ENCODE results near the gene IGIP. TPM values are rescaled to one million over a fixed set of nuclear protein-coding genes. Genes with fewer than 3 reads are reported as not detected.

Gene IGIP
- total RNA-seq, 2 experiments from 2014 or later: 1.3 to 1.5 TPM

DNA sequence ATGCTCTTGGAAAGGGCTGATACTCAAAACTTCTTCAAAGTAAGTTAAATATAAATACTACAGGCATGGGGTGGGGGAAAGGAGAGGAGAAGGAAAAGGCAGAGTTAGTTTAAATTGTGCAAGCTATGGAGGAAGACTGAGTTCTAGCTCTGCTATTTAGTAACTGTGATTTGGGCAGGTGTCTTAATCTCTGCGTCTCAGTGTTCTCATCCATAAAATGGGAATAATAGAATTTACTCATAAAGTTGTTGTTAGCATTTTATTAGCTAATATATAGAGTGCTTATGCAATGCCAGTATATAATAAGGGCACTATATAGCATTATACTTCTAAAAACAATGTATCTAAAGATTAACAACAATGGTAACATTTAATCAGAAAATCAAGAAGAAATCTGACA is 24.6 kb upstream of the IGIP start:
- ATAC-seq (no peak), DNase-seq (no peak)
- Mint-ChIP-seq H3K4me3 (no peak overlapping the region), H3K4me1 (ENCODE audit: low read depth) (peaks cover 2% of the 10 kb centered on the region), H3K36me3 (ENCODE audit: low read depth) (no peaks in the 10 kb centered on the region), H3K27ac (no peak overlapping the region), H3K9me3 (no peaks in the 10 kb centered on the region), H3K27me3 (peaks cover 9% of the 10 kb centered on the region)
- TF ChIP-seq, protein P1, sequence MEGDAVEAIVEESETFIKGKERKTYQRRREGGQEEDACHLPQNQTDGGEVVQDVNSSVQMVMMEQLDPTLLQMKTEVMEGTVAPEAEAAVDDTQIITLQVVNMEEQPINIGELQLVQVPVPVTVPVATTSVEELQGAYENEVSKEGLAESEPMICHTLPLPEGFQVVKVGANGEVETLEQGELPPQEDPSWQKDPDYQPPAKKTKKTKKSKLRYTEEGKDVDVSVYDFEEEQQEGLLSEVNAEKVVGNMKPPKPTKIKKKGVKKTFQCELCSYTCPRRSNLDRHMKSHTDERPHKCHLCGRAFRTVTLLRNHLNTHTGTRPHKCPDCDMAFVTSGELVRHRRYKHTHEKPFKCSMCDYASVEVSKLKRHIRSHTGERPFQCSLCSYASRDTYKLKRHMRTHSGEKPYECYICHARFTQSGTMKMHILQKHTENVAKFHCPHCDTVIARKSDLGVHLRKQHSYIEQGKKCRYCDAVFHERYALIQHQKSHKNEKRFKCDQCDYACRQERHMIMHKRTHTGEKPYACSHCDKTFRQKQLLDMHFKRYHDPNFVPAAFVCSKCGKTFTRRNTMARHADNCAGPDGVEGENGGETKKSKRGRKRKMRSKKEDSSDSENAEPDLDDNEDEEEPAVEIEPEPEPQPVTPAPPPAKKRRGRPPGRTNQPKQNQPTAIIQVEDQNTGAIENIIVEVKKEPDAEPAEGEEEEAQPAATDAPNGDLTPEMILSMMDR (IDR thresholded peaks at IDR 0.05): no peak
- ChIA-PET CTCF (no interaction called here), POLR2A (no interaction called here)
- intact Hi-C loops (cut with micrococcal nuclease): no loop called here

DNA sequence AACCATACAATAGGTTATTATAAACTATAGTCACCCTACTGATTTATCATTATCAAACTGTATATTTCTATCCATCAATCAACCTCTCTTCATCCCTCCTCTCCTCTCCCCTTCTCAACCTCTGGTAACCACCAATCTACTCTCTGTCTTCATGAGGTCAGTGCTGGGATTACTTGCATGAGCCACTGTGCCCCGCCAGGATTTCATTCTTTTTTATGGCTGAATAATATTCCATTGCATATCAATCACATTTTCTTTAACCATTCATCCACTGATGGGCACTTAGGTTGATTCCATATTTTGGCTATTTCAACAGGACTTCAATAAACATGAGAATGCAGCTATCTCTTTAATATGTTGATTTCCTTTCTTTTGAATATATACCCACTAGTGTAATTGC is 22.6 kb upstream of the IGIP start:
- ChIA-PET CTCF (interaction anchor here (1.1 to 1.4 kb wide), 2 partner anchors 30 to 41 kb away, joined by 3 to 5 read pairs; no protein-coding TSS in a partner anchor), POLR2A (no interaction called here)
- Mint-ChIP-seq H3K9me3 (no peaks in the 10 kb centered on the region), H3K36me3 (ENCODE audit: low read depth) (no peaks in the 10 kb centered on the region), H3K27ac (no peak overlapping the region), H3K4me1 (ENCODE audit: low read depth) (peaks cover 13% of the 10 kb centered on the region), H3K27me3 (peaks cover 9% of the 10 kb centered on the region), H3K4me3 (no peak overlapping the region)
- TF ChIP-seq, protein P1 (IDR thresholded peaks at IDR 0.05): no peak
- DNase-seq: no peak
- ATAC-seq: no peak
- intact Hi-C loops (cut with micrococcal nuclease): no loop called here

DNA sequence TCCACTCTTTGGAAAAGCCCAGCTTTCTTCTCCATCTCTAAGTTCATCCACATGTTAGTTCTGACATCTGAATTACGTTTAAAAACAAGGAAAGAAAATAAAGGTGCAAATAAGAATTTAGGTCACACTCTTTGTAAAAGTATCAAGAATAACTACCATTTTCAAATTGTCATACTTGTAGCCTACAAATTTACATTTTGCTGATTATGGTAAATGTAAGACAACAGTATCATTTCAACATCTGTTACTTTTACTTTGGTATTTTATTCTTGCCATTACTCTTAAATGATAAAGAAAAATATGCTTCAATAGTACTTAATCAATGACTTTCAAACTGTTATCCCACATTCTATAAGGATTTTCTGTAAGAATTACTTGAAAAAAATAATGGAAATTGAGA is 21.6 kb upstream of the IGIP start:
- Mint-ChIP-seq H3K9me3 (no peaks in the 10 kb centered on the region), H3K27me3 (peaks cover 11% of the 10 kb centered on the region), H3K36me3 (ENCODE audit: low read depth) (peaks cover 2% of the 10 kb centered on the region), H3K4me3 (no peak overlapping the region), H3K4me1 (ENCODE audit: low read depth) (peaks cover 19% of the 10 kb centered on the region), H3K27ac (no peak overlapping the region)
- ATAC-seq: no peak
- ChIA-PET POLR2A (no interaction called here), CTCF (interaction anchor here (1.3 to 2.5 kb wide), 3 partner anchors 14 to 42 kb away, joined by 3 to 10 read pairs (median 6); no protein-coding TSS in a partner anchor)
- intact Hi-C loops (cut with micrococcal nuclease): no loop called here
- TF ChIP-seq, protein P1 (IDR thresholded peaks at IDR 0.05): no peak
- DNase-seq: no peak

DNA sequence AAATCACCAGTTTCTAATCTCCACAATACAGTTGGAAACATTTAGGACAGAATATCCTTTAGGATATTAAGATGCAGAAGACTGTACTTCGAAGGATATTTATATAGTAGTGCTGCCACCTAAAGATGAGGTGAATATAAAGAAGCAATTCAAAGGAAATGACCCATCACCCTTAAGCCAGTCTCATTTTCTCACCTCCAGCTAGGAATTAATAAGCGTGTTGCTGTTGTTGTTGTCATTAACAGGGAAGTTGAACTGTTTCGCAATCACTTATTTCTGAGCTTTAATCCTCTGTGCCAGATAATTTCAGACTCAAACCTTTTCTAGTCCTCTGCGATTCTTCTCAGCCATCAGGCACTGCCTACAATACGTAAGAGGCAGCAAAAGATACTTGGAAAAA is 19.6 kb upstream of the IGIP start:
- ChIA-PET POLR2A (interaction anchor here (1.1 kb wide), 1 partner anchor 8 kb away, joined by 5 read pairs; the partner anchor contains the start of gene PURA), CTCF (interaction anchor here (0.7 to 2.9 kb wide), 11 partner anchors 9 to 224 kb away, joined by 3 to 10 read pairs (median 4); no protein-coding TSS in a partner anchor)
- ATAC-seq (no peak), DNase-seq (no peak)
- Mint-ChIP-seq H3K36me3 (ENCODE audit: low read depth) (peaks cover 2% of the 10 kb centered on the region), H3K27ac (peak overlapping the region; percentile 6), H3K4me3 (no peak overlapping the region), H3K4me1 (ENCODE audit: low read depth) (peaks cover 27% of the 10 kb centered on the region), H3K9me3 (no peaks in the 10 kb centered on the region), H3K27me3 (peaks cover 12% of the 10 kb centered on the region)
- TF ChIP-seq, protein P1 (IDR thresholded peaks at IDR 0.05): no peak
- intact Hi-C loops (cut with micrococcal nuclease): no loop called here

DNA sequence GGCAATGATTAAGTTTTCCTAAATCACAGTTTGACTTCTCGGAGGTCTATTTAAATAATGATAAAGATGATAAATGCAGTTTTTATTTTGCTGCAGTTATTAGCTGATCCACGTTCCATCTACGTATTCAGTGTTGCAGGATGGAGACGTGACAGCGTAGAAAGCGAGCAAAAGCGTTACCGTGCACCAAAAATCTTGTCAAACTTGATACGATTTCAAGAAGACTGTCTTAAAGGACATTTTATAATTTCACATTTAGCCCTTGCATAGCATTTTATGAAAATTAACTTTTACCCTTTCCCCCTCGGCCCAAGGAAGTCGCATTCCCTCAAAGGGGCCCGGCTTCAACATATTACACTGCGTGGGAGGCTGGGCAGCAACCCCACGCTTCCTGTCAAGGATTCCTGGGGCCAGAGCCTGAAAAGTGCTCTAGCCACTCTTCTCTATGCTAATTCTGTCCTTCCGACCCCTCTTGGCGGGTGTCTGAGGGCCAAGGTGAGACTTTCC is 18.9 kb upstream of the IGIP start:
- Mint-ChIP-seq H3K36me3 (ENCODE audit: low read depth) (peaks cover 2% of the 10 kb centered on the region), H3K9me3 (no peaks in the 10 kb centered on the region), H3K4me3 (peak overlapping the region; percentile 99), H3K27ac (peak overlapping the region; percentile 91), H3K4me1 (ENCODE audit: low read depth) (peaks cover 32% of the 10 kb centered on the region), H3K27me3 (peaks cover 18% of the 10 kb centered on the region)
- DNase-seq (no peak), ATAC-seq (no peak)
- intact Hi-C loops (cut with micrococcal nuclease): no loop called here
- TF ChIP-seq, protein P1 (IDR thresholded peaks at IDR 0.05): no peak
- CTCF ChIA-PET: interaction anchor here (0.6 to 3.3 kb wide), 7 partner anchors 11 to 72 kb away, joined by 3 to 12 read pairs (median 7); no protein-coding TSS in a partner anchor
- POLR2A ChIA-PET: interaction anchor here (0.7 to 1.0 kb wide), 2 partner anchors 14 to 212 kb away, joined by 3 read pairs; no protein-coding TSS in a partner anchor

All from activated CD8-positive, alpha-beta T cell treated with anti-CD3 and anti-CD28 coated beads for 36 hours (primary cell).